Measurements from ENCODE around the gene BAHD1.

The BAHD1 gene

DNA sequence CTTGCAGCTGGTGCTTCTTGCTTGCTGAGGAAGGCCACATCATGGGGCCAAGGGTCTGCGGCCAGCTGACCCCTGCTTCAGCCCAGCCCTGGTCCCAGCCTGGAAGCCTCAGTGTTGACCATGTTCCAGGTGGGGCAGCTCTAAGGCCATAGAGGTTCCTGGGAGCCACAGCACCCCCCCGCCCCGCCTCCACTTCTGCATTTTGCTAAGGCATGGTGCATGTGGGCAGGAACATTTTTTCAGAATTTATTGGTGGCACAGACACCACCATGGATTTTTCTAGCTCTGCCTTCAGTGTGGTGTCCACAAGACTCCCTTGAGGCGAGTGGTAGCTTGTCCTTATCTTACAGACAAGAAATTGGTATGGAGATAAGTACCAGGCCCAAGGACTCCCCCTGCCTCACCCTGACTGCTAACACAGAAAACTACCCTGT is 28.2 kb downstream of the BAHD1 start:
- DNase-seq, result no peak

GRCh38 chr15:40469776-40470390 is 29.1 kb downstream of the BAHD1 start:
- DNase-seq, result no peak

DNA sequence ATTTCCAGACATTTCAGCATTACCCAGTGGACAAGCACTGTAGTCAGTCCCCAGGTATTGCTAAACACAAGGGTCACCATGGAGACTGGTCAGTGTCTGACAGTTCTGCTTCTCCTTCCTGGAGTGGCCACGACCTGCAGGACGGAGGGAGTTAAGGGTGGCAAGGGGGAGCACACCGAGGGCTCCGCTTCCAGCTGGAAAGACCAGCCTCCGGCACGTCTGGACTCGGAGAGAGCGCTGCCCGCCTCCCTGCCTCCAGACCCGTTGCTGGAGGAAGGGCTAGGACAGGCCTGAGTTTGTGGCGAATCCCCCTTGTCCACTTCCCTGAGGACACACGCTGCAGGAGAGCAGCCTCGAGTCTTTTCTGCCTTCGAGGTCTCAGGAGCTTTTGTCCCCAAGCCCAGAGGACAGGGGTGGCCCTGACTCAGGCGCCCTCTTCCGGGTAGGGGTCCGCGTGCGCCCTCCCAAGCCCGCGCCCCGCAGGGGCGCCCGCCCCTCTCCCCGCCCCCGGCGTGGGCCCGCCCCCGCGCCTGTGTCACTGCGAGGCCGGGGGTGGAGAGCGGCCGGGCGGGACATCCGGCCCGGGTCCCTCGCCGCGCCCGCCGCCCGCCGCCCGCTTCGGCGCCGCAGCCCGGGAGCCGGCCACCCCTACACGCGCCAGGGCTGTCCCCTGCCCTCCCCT is 29.8 kb downstream of the BAHD1 start, which contains the start of gene CHST14:
Gene CHST14 (plus strand): TSS at position 562 of the 682 bp plus-strand sequence. CDS start 230 bp downstream, outside the sequence.
- peak; percentile 60 for DNase-seq

DNA sequence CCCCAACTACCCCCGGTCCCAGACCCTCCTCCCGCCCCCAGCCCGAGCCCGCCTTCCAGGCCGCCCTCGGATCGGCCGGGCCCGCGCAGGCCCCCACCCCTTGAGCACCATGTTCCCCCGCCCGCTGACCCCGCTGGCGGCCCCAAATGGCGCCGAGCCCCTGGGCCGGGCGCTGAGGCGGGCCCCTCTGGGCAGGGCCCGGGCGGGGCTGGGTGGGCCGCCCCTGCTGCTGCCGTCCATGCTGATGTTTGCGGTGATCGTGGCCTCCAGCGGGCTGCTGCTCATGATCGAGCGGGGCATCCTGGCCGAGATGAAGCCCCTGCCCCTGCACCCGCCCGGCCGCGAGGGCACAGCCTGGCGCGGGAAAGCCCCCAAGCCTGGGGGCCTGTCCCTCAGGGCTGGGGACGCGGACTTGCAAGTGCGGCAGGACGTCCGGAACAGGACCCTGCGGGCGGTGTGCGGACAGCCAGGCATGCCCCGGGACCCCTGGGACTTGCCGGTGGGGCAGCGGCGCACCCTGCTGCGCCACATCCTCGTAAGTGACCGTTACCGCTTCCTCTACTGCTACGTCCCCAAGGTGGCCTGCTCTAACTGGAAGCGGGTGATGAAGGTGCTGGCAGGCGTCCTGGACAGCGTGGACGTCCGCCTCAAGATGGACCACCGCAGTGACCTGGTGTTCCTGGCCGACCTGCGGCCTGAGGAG is 30.5 kb downstream of the BAHD1 start:
- DNase-seq, result peak; percentile 18

DNA sequence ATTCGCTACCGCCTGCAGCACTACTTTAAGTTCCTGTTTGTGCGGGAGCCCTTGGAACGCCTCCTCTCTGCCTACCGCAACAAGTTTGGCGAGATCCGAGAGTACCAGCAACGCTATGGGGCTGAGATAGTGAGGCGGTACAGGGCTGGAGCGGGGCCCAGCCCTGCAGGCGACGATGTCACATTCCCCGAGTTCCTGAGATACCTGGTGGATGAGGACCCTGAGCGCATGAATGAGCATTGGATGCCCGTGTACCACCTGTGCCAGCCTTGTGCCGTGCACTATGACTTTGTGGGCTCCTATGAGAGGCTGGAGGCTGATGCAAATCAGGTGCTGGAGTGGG is 31.0 kb downstream of the BAHD1 start:
- DNase-seq, result no peak

GRCh38 chr15:40472171-40472727 is 31.5 kb downstream of the BAHD1 start:
- DNase-seq, result no peak

DNA sequence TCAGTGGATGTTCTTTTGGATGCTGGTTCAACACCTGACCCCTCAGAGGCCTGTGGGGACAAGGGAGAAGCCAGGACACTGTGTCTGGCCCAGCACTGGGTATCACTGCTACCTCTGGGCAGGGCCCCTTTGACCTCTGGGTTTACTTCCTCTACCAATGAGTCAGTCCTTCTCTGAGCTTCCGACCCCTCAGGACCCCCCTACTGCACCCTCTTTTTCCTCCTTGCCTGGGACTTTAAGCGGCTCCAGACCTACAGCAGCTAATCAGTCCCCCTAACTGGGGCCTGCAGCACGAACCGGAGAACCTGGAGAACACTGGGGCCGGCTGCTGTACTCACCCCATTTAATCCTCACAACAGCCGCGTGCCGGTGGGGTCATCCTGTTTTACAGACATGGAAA is 33.8 kb downstream of the BAHD1 start:
- DNase-seq, result no peak

- no peak for DNase-seq
Measured at GRCh38 chr15:40477642-40478327, 37.0 kb downstream of the BAHD1 start.

- DNase-seq, result no peak
Measured at GRCh38 chr15:40479024-40479423, 38.3 kb downstream of the BAHD1 start.

DNA sequence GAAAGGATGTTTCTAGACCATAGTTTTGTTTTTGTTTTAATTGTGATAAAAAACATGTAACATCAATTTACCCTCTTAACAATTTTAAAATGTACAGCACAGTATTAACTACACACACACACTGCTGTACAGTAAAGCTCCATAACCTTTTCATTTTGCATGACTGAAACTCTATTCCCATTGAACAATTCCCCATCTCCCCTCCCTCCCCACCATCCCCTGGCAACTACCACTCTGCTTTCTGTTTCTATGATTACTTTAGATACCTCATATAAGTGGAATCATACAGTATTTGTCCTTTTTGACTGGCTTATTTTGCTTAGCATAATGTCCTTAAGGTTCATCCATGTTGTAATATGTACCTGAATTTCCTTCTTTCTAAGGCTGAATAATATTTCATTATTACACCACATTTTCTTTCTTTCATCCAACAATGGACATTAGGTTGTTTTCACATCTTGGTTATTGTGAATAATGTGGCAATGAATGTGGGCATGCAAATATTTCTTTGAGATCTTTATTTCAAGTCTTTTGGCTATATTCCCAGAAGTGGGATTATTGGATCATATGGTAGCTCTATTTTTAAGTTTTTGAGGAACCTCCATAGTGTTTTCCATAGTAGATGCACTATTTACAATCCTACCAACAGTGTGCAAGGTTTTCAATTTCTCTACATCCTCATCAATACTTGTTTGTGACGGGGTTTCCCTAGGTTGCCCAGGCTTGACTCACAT is 40.8 kb downstream of the BAHD1 start:
- DNase-seq, result peak; percentile 6

DNA sequence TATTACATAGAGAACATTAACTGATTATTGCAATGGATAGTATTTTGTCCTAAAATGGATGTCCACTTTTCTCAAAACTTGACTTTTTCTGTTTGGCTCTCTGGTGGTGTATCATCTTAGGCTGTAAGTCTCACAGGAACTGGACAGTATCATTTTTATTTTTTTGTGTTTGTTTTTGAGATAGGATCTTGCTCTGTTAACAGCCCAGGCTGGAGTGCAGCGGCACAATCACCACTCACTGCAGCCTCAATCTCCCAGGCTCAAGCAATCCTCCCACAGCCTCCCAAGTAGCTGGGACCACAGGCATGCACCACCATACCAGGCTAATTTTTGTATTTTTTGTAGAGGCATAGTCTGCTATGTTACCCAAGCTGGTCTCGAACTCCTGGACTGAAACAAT is 43.2 kb downstream of the BAHD1 start:
- no peak for DNase-seq

- DNase-seq, result no peak
Measured at GRCh38 chr15:40486066-40486770, 45.5 kb downstream of the BAHD1 start.

DNA sequence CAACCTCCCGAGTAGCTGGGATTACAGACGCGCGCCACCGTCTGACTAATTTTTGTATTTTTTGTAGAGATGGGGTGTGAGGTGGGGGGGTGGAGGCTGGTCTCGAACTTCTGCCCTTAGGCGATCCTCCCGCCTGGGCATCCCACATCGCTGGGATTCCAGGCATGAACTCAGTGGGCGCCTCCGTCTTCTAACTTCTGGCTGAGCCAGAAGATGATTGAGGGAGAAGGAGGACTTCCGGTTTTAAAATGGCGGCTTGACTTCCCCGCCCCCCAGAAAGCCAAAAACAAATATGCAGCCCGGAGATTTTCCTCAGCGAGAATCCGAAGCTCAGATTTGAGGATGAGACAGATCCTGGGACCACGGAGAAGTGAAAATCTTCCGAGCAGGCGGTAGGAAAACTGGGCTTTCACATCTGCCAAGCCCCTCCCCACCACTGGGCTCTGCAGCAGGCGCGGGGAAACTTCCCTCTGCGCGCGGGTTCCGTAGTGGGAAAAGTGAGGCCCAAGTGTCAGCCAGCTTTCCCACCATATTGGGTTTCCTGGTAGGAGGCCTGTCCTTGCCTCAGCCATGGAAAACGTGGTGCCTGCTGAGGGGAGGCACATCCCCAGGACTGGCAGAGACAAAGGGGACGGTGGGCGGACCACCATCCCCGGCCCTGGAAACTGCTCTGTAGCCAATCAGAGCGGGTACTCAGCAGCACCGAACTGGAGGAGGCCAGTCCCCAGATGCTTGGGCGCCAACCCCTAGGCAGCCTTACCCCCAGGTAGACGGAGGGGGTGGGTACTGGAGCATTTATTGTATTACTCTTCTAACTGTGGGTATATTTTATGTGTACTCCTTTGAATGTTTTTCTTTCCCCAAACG is 47.3 kb downstream of the BAHD1 start:
- no peak for DNase-seq

- DNase-seq, result no peak
Measured at GRCh38 chr15:40489274-40490175, 48.8 kb downstream of the BAHD1 start.

- no peak for DNase-seq
Measured at GRCh38 chr15:40493089-40493840, 52.5 kb downstream of the BAHD1 start.

DNA sequence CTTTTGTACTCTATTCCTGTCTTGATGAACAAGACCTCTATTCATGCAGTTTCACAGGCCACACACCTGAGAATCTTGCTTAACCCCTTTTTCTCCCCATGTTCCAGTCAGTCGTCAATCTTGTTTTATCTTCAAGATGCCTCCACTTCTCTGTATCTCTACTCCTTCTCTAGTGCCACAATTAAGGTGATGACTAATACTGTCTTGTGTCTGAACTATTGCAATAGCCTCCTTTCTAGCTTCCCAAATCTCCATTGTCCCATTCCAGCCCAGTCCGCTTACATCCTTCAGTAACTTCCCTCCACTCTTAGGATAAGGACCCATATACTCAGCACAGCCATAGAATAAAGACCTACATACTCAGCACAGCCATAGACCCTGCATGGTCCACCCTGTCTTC is 54.8 kb downstream of the BAHD1 start:
- DNase-seq, result no peak

GRCh38 chr15:40498418-40498817 is 57.7 kb downstream of the BAHD1 start:
- peak; percentile 90 for DNase-seq

- peak; percentile 20 for DNase-seq
Measured at GRCh38 chr15:40498891-40499290, 58.1 kb downstream of the BAHD1 start.

- no peak for DNase-seq
Measured at GRCh38 chr15:40499931-40500330, 59.2 kb downstream of the BAHD1 start.
